Ovary (tissue), 3 donors: ENCODE results near the gene NR3C2.

Experiments
- POLR2A ChIP-seq: fragments of 450-650 bp; IDR thresholded peaks from one replicate; pipeline ENCODE4 v1.6.1; 2017; ENCODE audit warnings: antibody characterized with exemption, mild to moderate bottlenecking, moderate library complexity
- TF ChIP-seq, protein P1 (sequence below), 3 donors: fragments of 450-650 bp in 2 of 3; fragments of 200-600 bp in 1 of 3; IDR thresholded peaks; one replicate each; pipeline versions ENCODE4 v1.5.1 to v1.8.0; 2016 to 2022; ENCODE audit warnings: antibody characterized with exemption in 3 of 3, mild to moderate bottlenecking in 1 of 3
- donor health status: DM: no; HTN: no; CAD: no.

DNA sequence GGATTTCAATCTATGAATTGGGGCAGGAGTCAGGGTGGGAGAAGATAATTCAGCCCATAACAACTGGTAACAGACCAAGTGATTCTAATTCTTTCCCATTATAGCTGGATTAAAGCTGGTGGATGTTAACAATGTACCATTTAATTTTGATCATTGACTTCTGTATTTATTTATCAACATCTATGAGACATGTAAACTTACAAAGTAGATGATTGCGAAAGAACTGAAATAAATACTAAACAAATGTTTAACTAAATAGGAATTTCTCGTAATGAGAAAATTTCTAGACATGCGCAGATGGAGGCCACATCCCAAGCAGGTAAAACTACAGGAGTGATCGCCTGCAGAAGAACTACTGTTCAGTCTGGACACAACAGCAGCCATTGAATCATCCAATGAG is 107.1 kb downstream of the NR3C2 start:
- no peak for TF ChIP-seq POLR2A
- TF ChIP-seq, protein P1, sequence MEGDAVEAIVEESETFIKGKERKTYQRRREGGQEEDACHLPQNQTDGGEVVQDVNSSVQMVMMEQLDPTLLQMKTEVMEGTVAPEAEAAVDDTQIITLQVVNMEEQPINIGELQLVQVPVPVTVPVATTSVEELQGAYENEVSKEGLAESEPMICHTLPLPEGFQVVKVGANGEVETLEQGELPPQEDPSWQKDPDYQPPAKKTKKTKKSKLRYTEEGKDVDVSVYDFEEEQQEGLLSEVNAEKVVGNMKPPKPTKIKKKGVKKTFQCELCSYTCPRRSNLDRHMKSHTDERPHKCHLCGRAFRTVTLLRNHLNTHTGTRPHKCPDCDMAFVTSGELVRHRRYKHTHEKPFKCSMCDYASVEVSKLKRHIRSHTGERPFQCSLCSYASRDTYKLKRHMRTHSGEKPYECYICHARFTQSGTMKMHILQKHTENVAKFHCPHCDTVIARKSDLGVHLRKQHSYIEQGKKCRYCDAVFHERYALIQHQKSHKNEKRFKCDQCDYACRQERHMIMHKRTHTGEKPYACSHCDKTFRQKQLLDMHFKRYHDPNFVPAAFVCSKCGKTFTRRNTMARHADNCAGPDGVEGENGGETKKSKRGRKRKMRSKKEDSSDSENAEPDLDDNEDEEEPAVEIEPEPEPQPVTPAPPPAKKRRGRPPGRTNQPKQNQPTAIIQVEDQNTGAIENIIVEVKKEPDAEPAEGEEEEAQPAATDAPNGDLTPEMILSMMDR (IDR thresholded peaks at IDR 0.05): no peak
